ENCODE data around the gene TOX3.

TOX3 gene

DNA sequence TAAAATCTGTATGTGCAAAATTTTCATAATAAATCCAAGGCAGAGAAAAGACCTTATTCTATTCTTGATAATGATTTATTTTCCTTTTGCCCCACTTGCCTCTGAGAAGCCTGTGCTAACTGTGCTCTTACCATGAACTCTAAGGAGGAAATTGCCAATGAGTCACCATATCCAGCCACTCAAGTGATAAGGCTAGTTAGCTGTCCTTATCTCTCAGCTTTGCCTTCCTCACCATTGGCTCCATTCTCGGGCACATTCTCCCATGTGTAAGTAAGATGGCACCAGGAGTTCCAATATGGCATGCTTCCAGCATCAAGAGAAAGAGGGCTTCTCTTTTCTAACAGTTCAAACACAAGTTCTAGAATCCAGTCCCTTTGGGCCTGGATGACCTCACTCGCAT, 142.4 kb downstream of the TOX3 start:
- H3K27me3 ChIP-seq (replicated peaks; ENCODE audit: control insufficient read depth, insufficient read depth, low read length) = no peaks in the 10 kb centered on the region
- TF ChIP-seq, protein P1, sequence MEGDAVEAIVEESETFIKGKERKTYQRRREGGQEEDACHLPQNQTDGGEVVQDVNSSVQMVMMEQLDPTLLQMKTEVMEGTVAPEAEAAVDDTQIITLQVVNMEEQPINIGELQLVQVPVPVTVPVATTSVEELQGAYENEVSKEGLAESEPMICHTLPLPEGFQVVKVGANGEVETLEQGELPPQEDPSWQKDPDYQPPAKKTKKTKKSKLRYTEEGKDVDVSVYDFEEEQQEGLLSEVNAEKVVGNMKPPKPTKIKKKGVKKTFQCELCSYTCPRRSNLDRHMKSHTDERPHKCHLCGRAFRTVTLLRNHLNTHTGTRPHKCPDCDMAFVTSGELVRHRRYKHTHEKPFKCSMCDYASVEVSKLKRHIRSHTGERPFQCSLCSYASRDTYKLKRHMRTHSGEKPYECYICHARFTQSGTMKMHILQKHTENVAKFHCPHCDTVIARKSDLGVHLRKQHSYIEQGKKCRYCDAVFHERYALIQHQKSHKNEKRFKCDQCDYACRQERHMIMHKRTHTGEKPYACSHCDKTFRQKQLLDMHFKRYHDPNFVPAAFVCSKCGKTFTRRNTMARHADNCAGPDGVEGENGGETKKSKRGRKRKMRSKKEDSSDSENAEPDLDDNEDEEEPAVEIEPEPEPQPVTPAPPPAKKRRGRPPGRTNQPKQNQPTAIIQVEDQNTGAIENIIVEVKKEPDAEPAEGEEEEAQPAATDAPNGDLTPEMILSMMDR (IDR thresholded peaks at IDR 0.05; ENCODE audit: insufficient read depth, low read length, poor library complexity, severe bottlenecking) = no peak
- DNase-seq (ENCODE audit: extremely low read depth, insufficient read length) = no peak
- no peak overlapping the region for H3K4me3 ChIP-seq (replicated peaks; ENCODE audit: low read depth, low read length)
- H3K36me3 ChIP-seq (ENCODE audit: control insufficient read depth, insufficient read depth, low read length) = no peaks in the 10 kb centered on the region

DNA sequence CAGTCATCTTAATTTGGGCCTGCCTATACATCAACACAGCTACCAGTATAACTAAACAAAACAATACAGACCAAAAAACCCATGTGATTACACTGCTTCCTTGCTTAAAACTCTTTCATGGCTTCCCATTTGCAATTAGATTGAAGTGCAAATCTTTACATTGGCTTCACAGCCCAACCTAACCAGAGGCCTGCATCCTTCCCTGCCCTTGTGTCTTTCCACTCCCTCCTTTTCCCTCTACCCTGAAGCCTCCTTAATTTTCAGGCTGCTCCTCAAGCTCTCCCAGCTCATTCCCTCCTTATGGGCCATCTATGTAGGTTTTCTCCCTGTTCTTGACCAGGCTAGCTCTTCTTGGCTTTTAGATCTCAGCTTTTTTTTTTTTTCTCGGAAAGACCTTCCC, 147.8 kb downstream of the TOX3 start:
- Histone ChIP-seq H3K36me3 (ENCODE audit: control insufficient read depth, insufficient read depth, low read length) (no peaks in the 10 kb centered on the region), H3K4me3 (replicated peaks; ENCODE audit: low read depth, low read length) (no peak overlapping the region), H3K27me3 (replicated peaks; ENCODE audit: control insufficient read depth, insufficient read depth, low read length) (no peaks in the 10 kb centered on the region)
- TF ChIP-seq, protein P1 (IDR thresholded peaks at IDR 0.05; ENCODE audit: insufficient read depth, low read length, poor library complexity, severe bottlenecking) = no peak
- no peak for DNase-seq (ENCODE audit: extremely low read depth, insufficient read length)

DNA sequence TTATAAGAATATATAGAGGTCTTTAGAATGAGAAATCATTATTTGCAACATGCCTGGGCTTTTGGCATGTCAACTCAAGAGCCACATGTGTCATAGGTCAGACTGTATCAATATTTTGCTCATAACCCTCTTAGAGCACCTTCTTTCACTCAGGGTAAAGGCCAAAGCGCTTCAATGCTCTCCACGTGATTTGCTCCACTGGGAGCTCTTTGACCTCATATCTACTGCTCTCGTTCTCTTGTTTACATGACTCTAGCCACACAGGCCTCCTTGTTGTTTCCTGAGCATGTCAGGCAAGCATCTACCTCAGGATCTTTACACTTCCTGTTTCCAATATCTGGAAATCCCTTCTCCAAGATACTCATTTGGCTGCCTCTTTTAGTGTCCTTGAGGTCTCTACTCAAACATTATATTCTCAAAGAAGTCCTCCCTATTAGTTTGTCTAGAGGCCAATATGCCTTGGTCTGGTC, 148.4 kb downstream of the TOX3 start:
- H3K27me3 ChIP-seq (replicated peaks; ENCODE audit: control insufficient read depth, insufficient read depth, low read length) = no peaks in the 10 kb centered on the region
- no peak overlapping the region for H3K4me3 ChIP-seq (replicated peaks; ENCODE audit: low read depth, low read length)
- TF ChIP-seq, protein P1 (IDR thresholded peaks at IDR 0.05; ENCODE audit: insufficient read depth, low read length, poor library complexity, severe bottlenecking) = no peak
- no peak for DNase-seq (ENCODE audit: extremely low read depth, insufficient read length)
- H3K36me3 ChIP-seq (ENCODE audit: control insufficient read depth, insufficient read depth, low read length) = no peaks in the 10 kb centered on the region

DNA sequence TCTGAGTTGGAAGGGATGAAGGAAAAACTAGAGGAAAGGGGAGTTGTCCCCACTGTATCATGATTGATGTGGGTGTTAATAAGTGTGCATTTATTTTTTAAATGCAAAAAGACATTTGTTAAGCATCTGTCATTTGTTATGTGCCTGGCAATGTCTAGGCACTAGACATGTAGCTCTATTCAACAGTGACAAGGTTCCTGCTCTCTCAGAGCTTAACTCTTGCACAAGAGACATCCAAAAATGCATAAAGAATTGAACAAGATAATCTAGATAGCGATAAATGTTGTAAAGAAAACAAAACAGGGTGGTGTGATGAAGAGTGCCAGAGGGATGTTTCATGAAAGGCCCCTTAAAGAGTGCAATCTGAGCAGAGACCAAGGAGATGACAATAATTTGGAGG, 148.9 kb downstream of the TOX3 start:
- no peaks in the 10 kb centered on the region for H3K27me3 ChIP-seq (replicated peaks; ENCODE audit: control insufficient read depth, insufficient read depth, low read length)
- TF ChIP-seq, protein P1 (IDR thresholded peaks at IDR 0.05; ENCODE audit: insufficient read depth, low read length, poor library complexity, severe bottlenecking) = no peak
- no peak overlapping the region for H3K4me3 ChIP-seq (replicated peaks; ENCODE audit: low read depth, low read length)
- no peak for DNase-seq (ENCODE audit: extremely low read depth, insufficient read length)
- H3K36me3 ChIP-seq (ENCODE audit: control insufficient read depth, insufficient read depth, low read length) = no peaks in the 10 kb centered on the region

DNA sequence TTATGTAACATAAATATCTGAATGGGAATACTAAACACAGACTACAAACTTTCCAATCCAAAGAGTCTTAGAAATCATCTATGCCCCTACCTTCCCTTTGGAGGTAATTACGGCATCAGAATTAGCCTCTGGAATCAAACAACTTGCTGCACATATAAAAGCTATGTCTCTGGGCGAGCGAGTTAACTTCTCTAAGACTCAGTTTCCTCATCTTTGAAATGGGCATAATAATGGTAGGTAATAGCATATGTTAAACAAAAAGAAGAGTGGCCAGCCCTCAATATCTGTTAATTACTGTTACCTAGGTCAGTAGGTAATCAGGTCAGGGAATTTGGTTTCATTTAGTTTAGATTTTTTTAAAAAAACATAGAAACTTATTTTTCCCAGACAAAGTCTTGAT, 153.5 kb downstream of the TOX3 start:
- Histone ChIP-seq H3K4me3 (replicated peaks; ENCODE audit: low read depth, low read length) (no peak overlapping the region), H3K27me3 (replicated peaks; ENCODE audit: control insufficient read depth, insufficient read depth, low read length) (no peaks in the 10 kb centered on the region), H3K36me3 (ENCODE audit: control insufficient read depth, insufficient read depth, low read length) (no peaks in the 10 kb centered on the region)
- DNase-seq (ENCODE audit: extremely low read depth, insufficient read length) = no peak
- TF ChIP-seq, protein P1 (IDR thresholded peaks at IDR 0.05; ENCODE audit: insufficient read depth, low read length, poor library complexity, severe bottlenecking) = no peak

DNA sequence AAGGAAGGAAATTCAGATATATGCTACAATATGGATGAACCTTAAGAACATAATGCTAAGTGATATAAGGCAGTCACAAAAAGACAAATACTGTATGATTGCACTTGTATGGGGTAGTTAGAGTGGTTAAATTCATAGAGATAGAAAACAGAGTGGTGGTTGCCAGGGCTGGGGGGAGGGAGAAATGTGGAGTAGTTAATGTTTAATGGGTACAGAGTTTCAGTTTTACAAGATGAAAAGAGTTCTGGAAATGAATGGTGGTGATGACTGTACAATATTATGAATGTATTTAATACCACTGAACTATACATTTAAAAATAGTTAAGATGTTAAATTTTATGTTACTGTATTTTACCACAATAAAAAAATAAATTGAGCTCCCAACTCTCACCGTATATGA, 157.9 kb downstream of the TOX3 start:
- TF ChIP-seq, protein P1 (IDR thresholded peaks at IDR 0.05; ENCODE audit: insufficient read depth, low read length, poor library complexity, severe bottlenecking) = no peak
- no peaks in the 10 kb centered on the region for H3K27me3 ChIP-seq (replicated peaks; ENCODE audit: control insufficient read depth, insufficient read depth, low read length)
- no peak for DNase-seq (ENCODE audit: extremely low read depth, insufficient read length)

More for the DNA sequence above, 157.9 kb downstream of the TOX3 start:
- no peaks in the 10 kb centered on the region for H3K36me3 ChIP-seq (ENCODE audit: control insufficient read depth, insufficient read depth, low read length)
- no peak overlapping the region for H3K4me3 ChIP-seq (replicated peaks; ENCODE audit: low read depth, low read length)

All from GM06990 (cell line).